ENCODE results near the gene GPR68.

The GPR68 gene

GRCh38 chr14:91282954-91283645, 38.6 kb upstream of the GPR68 start:
- DNase-seq (ENCODE audit: low read depth, low spot score) = no peak
- CTCF ChIA-PET = interaction anchor here (1.0 to 20.6 kb wide), 4 partner anchors 19 to 381 kb away, joined by 3 to 824 read pairs (median 30); no protein-coding TSS in a partner anchor
- H3K4me3 ChIP-seq (ENCODE audit: low read depth, low read length) = no peak overlapping the region
- POLR2A ChIA-PET = no interaction called here
- TF ChIP-seq CTCF (IDR thresholded peaks at IDR 0.05; ENCODE audit: insufficient read depth, low read length, missing control alignments) = no peak

- DNase-seq (ENCODE audit: low read depth, low spot score) = no peak
- no peak for TF ChIP-seq CTCF (IDR thresholded peaks at IDR 0.05; ENCODE audit: insufficient read depth, low read length, missing control alignments)
- H3K4me3 ChIP-seq (ENCODE audit: low read depth, low read length) = no peak overlapping the region
- POLR2A ChIA-PET = no interaction called here
- CTCF ChIA-PET = interaction anchor here (1.0 to 20.6 kb wide), 4 partner anchors 9 to 378 kb away, joined by 3 to 824 read pairs (median 6); no protein-coding TSS in a partner anchor
Measured at GRCh38 chr14:91281346-91281745, 36.8 kb upstream of the GPR68 start.

GRCh38 chr14:91280129-91280528, 35.6 kb upstream of the GPR68 start:
- TF ChIP-seq CTCF (IDR thresholded peaks at IDR 0.05; ENCODE audit: insufficient read depth, low read length, missing control alignments) = no peak
- no peak overlapping the region for H3K4me3 ChIP-seq (ENCODE audit: low read depth, low read length)
- DNase-seq (ENCODE audit: low read depth, low spot score) = no peak
- POLR2A ChIA-PET = no interaction called here
- CTCF ChIA-PET = interaction anchor here (1.5 to 20.6 kb wide), 2 partner anchors 11 to 106 kb away, joined by 3 to 824 read pairs; no protein-coding TSS in a partner anchor

GRCh38 chr14:91279354-91279753, 34.9 kb upstream of the GPR68 start:
- ChIA-PET POLR2A (no interaction called here), CTCF (interaction anchor here (1.0 to 20.6 kb wide), 4 partner anchors 8 to 105 kb away, joined by 3 to 824 read pairs (median 16); no protein-coding TSS in a partner anchor)
- no peak for TF ChIP-seq CTCF (IDR thresholded peaks at IDR 0.05; ENCODE audit: insufficient read depth, low read length, missing control alignments)
- H3K4me3 ChIP-seq (ENCODE audit: low read depth, low read length) = no peak overlapping the region
- DNase-seq (ENCODE audit: low read depth, low spot score) = no peak

- H3K4me3 ChIP-seq (ENCODE audit: low read depth, low read length) = no peak overlapping the region
- TF ChIP-seq CTCF (IDR thresholded peaks at IDR 0.05; ENCODE audit: insufficient read depth, low read length, missing control alignments) = no peak
- no peak for DNase-seq (ENCODE audit: low read depth, low spot score)
- POLR2A ChIA-PET = no interaction called here
- CTCF ChIA-PET = interaction anchor here (2.4 to 20.6 kb wide), 3 partner anchors 9 to 104 kb away, joined by 10 to 824 read pairs (median 22); no protein-coding TSS in a partner anchor
Measured at GRCh38 chr14:91278383-91278715, 33.8 kb upstream of the GPR68 start.

GRCh38 chr14:91277546-91278382, 33.3 kb upstream of the GPR68 start:
- TF ChIP-seq CTCF (IDR thresholded peaks at IDR 0.05; ENCODE audit: insufficient read depth, low read length, missing control alignments) = no peak
- ChIA-PET POLR2A (no interaction called here), CTCF (interaction anchor here (1.3 to 20.6 kb wide), 4 partner anchors 9 to 103 kb away, joined by 3 to 824 read pairs (median 16); partner anchors contain the start of gene GPR68)
- H3K4me3 ChIP-seq (ENCODE audit: low read depth, low read length) = no peak overlapping the region
- no peak for DNase-seq (ENCODE audit: low read depth, low spot score)

All from AG04449 (cell line).